OCI-M1 (cell line): ENCODE data around the gene SLC24A4.

ENCODE experiments used
- DNase-seq: peaks from one replicate; lab custom pipeline; 2025; lab: John Stamatoyannopoulos, UW

Gene SLC24A4

DNA sequence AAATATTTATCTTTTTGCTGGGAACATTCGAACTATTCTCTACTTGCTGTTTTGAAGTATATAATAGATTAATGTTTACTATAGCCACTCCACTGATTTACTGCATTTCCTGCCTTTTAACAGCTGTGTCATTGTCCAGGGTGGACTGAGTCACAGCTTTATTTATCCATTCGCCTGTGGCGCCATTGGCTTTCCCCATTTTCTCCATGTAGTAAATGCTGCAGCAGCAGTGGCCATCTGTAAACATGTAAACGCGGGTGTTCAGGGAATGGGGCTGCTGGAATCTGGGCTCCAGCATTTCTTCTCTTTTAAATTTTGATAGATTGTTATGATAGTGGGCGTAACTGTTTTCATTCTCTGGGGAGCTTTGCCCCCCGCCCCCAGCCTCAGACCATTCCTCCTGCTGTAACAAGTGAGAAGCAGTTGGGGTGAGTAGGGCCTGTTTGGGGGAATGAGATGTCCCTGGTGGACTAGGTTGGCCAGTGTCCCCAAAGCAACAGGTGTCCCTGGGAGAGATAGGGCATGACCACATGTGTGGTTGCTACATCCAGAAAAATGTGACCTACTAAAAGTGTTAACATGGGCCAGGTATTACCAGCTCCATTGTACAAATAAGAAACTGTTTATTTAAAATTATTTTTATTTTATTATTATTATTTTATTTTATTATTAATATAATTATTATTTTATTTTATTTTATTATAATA, 223.5 kb downstream of the SLC24A4 start:
- DNase-seq: no peak

DNA sequence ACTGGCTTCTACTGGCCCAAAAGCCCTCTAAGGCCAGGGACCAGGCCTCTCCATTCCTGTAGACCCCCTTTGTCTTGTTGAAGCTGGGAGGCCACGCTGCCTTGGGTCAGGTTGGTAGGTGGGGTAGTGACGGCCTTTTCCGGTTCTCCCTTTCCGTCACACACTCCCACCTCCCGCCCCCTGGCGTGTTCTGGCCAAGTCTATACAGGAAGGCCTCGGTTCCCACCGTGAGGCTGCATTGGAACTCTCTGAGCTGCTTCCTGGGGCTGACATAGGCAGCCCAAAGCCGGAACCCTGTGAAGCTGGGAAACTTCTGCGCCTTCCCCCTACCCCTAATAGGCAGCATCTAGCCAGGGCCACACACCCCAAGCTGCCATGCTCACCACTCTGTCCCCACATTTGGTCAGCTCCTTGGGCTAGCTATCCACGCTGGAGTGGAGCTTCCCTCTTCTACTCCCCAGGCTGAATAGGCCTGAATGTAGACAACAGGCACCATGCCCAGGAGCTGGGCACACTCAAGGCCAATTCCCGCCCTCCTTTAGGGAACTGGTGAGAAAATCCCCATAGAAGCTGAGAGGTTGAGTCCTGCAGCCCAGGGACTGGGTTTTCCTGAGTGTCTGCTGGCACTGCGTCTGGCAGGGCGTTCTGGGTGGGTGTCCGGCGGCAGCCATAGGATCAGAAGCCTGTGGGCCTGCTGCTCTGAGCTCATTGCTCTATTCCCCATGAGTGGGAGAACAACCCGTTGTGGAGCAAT, 226.3 kb downstream of the SLC24A4 start:
- peak; percentile 18 for DNase-seq

DNA sequence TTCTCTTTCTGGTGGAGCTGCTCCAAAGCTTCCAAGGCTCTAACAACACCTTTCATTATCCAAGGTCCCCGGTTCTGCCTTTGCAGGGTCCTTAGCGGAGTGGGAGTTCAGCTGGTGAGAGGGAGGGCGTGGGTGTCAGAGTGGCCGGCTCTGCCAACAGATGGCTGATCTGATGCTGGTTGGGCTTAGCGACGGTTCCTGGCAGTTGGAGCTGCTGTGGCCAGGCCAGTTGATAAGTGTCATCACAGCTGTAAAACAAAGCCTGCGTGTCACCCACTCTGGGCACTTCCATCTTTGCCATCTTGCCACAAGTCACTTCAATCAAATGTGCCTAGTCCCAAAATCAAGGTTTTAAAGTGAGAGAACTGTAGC, 226.9 kb downstream of the SLC24A4 start:
- peak; percentile 66 for DNase-seq
